Common myeloid progenitor, CD34-positive (primary cell): ENCODE results near the gene CEP128.

Experiments
- CTCF ChIA-PET: fragments of 350-600 bp; sonication (Branson Sonifier 250); formaldehyde crosslinking; loops from one replicate; lab custom pipeline; 2021; ENCODE audit warnings: antibody characterized with exemption; lab: Charles Lee
- POLR2A ChIA-PET: fragments of 350-600 bp; sonication (Branson Sonifier 250); formaldehyde crosslinking; loops from one replicate; lab custom pipeline; 2021; ENCODE audit warnings: antibody characterized with exemption; lab: Charles Lee
- DNase-seq, 3 donors: peaks; one replicate each; pipeline versions ENCODE4 v3.0.0 to v3.0.0-alpha.2; 2013
- H3K27ac ChIP-seq, 2 experiments: 1 replicate in 1 of 2; 2 replicates in 1 of 2; pipeline ENCODE4 v1.7.0; 2013; ENCODE audit warnings: inconsistent platforms in 2 of 2, low read length in 2 of 2, mild to moderate bottlenecking in 2 of 2, low read depth in 1 of 2, moderate library complexity in 1 of 2; ENCODE audit not compliant: severe bottlenecking in 2 of 2, insufficient read depth in 1 of 2, poor library complexity in 1 of 2
- H3K27me3 ChIP-seq, 5 experiments: replicated peaks in 2 of 5; 1 replicate in 3 of 5; 2 replicates in 2 of 5; pipeline versions ENCODE4 v1.6.1 to v1.7.0; 2013; ENCODE audit warnings: low read length in 4 of 5, mild to moderate bottlenecking in 2 of 5, moderate library complexity in 2 of 5, inconsistent platforms in 1 of 5; ENCODE audit not compliant: insufficient read depth in 5 of 5, control insufficient read depth in 4 of 5
- H3K36me3 ChIP-seq, 4 experiments: 1 replicate in 2 of 4; 2 replicates in 2 of 4; pipeline versions ENCODE4 v1.6.1 to v1.7.0; 2013; ENCODE audit warnings: low read length in 3 of 4, control low read depth in 1 of 4, mild to moderate bottlenecking in 1 of 4; ENCODE audit not compliant: control insufficient read depth in 4 of 4, insufficient read depth in 4 of 4
- H3K4me1 ChIP-seq, 4 experiments: 1 replicate in 3 of 4; 2 replicates in 1 of 4; pipeline versions ENCODE4 v1.6.1 to v1.7.1; 2013; ENCODE audit warnings: low read length in 3 of 4, mild to moderate bottlenecking in 3 of 4, control low read depth in 1 of 4, inconsistent platforms in 1 of 4, moderate library complexity in 1 of 4; ENCODE audit not compliant: control insufficient read depth in 4 of 4, insufficient read depth in 4 of 4; ENCODE audit errors: control extremely low read depth in 1 of 4
- H3K4me3 ChIP-seq, 7 experiments: 1 replicate in 4 of 7; 2 replicates in 3 of 7; pipeline versions ENCODE4 v1.5.1 to v1.7.0; 2013; ENCODE audit warnings: mild to moderate bottlenecking in 7 of 7, low read length in 6 of 7, moderate library complexity in 6 of 7, inconsistent platforms in 2 of 7, low read depth in 2 of 7, control low read depth in 1 of 7; ENCODE audit not compliant: insufficient read depth in 4 of 7, control insufficient read depth in 1 of 7; ENCODE audit errors: extremely low read depth in 1 of 7
- H3K9me3 ChIP-seq, 5 experiments: 1 replicate in 4 of 5; 2 replicates in 1 of 5; pipeline versions ENCODE4 v1.6.1 to v1.7.1; 2013; ENCODE audit warnings: low read length in 4 of 5, mild to moderate bottlenecking in 2 of 5, inconsistent platforms in 1 of 5, low read depth in 1 of 5, moderate library complexity in 1 of 5; ENCODE audit not compliant: control insufficient read depth in 4 of 5, insufficient read depth in 2 of 5; ENCODE audit errors: control extremely low read depth in 1 of 5
- WGBS: methylation state at CpG from one replicate; pipeline ENCODE4 v1.1.5; 2013; ENCODE audit not compliant: insufficient coverage; 5-methylcytosine and 5-hydroxymethylcytosine counted together

CEP128 gene

DNA sequence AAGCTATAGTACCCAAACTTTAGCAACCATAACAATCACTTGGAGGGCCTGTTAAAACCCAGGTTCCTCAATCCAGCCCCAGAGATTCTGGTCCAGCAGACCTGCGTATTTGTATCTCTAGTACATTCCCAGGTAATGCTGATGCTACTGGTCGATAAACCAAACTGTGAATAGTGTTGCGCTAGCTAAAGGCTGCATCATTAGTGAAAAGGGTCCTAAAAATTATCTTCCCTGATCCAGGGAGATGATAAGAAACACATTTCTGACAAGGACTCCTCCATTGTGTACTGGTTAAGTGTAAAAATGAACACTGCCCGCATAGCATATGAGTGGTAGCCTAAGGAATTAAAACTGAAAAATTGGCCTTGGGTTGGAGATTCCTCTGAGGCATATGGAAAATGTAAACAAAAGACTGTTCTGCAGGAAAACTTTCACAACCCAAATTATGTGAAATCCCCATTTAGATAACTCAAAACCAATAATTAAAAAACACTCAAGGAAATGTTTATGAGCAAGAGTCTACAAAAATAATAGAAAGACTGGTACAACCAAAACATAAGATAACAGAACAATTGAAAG lies 322.7 kb downstream of the CEP128 start:
- Histone ChIP-seq H3K27ac (no peak overlapping the region), H3K9me3 (no peaks in the 10 kb centered on the region), H3K36me3 (no peaks in the 10 kb centered on the region), H3K4me3 (no peak overlapping the region), H3K27me3 (no peaks in the 10 kb centered on the region), H3K4me1 (no peaks in the 10 kb centered on the region)
- CTCF ChIA-PET, result interaction anchor here (1.0 kb wide), 1 partner anchor 8 kb away, joined by 3 read pairs; no protein-coding TSS in a partner anchor
- no peak for DNase-seq
- 100% methylated on average over 4 of the region's 4 CpGs for WGBS
- POLR2A ChIA-PET, result no interaction called here

DNA sequence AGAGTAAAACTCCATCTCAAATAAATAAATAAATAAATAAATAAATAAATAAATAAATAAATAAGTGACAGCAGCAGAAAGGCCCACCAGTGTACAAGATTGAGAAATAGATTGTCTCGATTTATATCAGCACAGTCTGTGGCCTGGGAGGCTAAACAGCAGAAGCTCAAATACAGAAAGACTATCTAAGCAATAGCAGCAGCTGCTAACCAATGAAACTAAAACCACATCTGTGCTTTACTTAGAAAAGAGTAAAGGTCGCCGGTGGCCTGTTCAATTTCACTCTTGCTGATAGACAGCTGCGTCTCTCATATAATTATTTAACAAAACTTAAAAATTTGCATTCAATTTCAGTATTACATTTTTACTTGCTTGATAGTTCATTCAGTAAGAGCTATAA lies 325.7 kb downstream of the CEP128 start:
- POLR2A ChIA-PET, result no interaction called here
- no peaks in the 10 kb centered on the region for H3K4me1 ChIP-seq
- H3K36me3 ChIP-seq, result no peaks in the 10 kb centered on the region
- no peak overlapping the region for H3K4me3 ChIP-seq
- no peak for DNase-seq
- no peak overlapping the region for H3K27ac ChIP-seq
- H3K27me3 ChIP-seq, result no peaks in the 10 kb centered on the region
- no peaks in the 10 kb centered on the region for H3K9me3 ChIP-seq
- CTCF ChIA-PET, result interaction anchor here (0.8 kb wide), 1 partner anchor 8 kb away, joined by 3 read pairs; no protein-coding TSS in a partner anchor
- WGBS, result 100% methylated on average over 3 of the region's 4 CpGs

DNA sequence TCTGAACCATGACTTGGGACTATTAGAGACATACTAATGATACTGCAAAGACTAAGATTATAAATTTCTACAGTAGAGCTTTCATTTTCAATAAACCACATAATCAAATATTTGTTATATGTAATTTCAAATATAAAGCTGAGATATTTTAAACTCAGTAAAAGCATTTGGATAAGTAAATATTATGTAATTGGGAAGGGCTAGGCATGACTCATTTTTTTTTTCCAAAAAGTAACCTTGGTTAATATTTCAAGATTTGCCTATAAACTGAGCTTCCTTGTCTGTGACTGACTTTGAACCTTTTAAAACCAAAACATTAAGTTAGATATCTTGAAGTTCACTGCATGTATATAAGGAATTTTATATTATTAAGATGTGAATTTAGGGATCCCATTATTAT lies 332.5 kb downstream of the CEP128 start:
- DNase-seq, result no peak
- Histone ChIP-seq H3K36me3 (no peaks in the 10 kb centered on the region), H3K9me3 (no peaks in the 10 kb centered on the region), H3K4me3 (no peak overlapping the region), H3K4me1 (no peaks in the 10 kb centered on the region), H3K27me3 (no peaks in the 10 kb centered on the region), H3K27ac (no peak overlapping the region)
- ChIA-PET POLR2A (no interaction called here), CTCF (no interaction called here)

DNA sequence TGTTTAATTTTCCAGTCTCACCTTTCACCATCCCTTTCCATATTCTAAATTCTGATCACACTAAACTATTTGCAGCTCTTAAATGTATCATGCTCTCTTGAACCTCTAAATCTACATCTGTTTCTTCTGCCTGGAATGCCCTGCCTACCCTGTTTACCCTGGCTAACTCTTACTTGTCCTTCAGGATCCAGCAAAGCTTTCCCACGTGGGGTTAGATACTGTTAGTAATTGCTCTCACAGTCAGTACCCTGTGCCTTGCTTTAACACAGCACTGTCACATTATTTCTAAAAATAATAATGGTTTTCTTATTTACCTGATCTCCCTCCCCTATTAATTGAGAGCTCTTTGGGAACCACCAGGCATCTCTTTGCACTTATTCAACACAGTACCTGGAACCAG lies 333.0 kb downstream of the CEP128 start:
- H3K4me3 ChIP-seq, result no peak overlapping the region
- H3K36me3 ChIP-seq, result no peaks in the 10 kb centered on the region
- no CpG with 5 or more reads among the region's 1 CpG for WGBS
- H3K27me3 ChIP-seq, result no peaks in the 10 kb centered on the region
- DNase-seq, result no peak
- H3K9me3 ChIP-seq, result no peaks in the 10 kb centered on the region
- no peaks in the 10 kb centered on the region for H3K4me1 ChIP-seq
- ChIA-PET CTCF (no interaction called here), POLR2A (no interaction called here)
- no peak overlapping the region for H3K27ac ChIP-seq

DNA sequence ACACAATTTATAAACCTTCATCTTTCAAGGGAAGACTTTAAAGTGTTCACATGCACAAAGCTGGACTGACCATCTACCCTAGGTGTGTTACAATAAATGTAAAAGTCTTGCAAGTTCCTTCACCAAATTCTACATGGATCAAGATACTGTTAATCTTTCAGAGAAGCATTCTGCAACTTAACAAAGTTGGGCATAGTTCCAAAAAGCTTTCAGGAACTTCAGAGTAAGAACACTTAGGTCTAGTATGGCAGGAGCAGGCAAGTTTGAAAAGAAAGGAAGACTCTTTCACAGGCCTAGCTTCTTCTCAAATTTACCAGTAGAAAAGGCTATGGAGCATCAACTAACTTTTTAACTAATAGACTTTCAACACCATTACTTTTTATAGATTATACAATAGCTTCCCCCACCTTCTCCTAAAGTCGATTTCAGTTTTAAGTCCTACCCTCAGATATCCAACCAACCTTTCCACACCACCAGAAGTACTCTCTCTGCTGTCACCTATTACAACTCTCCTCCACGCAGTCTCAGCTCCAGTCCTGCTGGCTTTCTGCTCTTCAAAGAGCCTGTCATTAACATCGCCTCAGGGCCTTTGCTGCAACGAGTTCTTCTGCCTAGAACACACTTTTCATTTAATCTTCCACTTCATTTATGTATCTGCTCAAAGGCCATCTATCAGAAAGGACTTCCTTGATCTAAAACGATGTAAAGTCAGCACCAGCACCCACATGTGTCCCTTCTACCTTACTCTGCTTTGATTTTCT lies 333.9 kb downstream of the CEP128 start:
- WGBS, result 96% methylated on average over 4 of the region's 5 CpGs

DNA sequence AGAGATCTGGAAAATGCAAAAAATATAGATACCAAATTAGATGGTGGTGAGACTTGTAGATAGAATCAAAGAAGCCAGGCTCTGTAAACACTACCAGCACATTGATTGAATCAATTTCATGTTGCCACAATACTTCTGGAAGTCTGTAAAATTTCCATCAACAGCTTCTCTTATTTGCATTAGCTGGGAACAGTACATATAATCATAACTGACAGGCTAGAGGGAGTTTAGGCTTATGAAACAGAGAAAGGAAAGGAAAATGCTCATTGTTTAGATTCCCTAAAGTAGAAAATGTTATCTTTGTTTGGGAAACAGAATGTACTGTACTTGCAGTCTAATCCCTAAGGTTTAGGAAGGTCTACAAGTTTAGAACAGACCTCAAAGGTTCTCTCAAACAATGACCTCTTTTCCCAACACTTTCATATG lies 335.2 kb downstream of the CEP128 start:
- ChIA-PET POLR2A (no interaction called here), CTCF (no interaction called here)
- Histone ChIP-seq H3K36me3 (no peaks in the 10 kb centered on the region), H3K4me1 (no peaks in the 10 kb centered on the region), H3K4me3 (no peak overlapping the region), H3K27me3 (no peaks in the 10 kb centered on the region), H3K9me3 (no peaks in the 10 kb centered on the region), H3K27ac (no peak overlapping the region)
- no peak for DNase-seq

More for the DNA sequence above, 333.9 kb downstream of the CEP128 start:
- Histone ChIP-seq H3K4me3 (no peak overlapping the region), H3K36me3 (no peaks in the 10 kb centered on the region), H3K9me3 (no peaks in the 10 kb centered on the region), H3K27ac (no peak overlapping the region), H3K4me1 (no peaks in the 10 kb centered on the region), H3K27me3 (no peaks in the 10 kb centered on the region)
- ChIA-PET CTCF (interaction anchor here (1.3 kb wide), 1 partner anchor 8 kb away, joined by 3 read pairs; no protein-coding TSS in a partner anchor), POLR2A (no interaction called here)
- no peak for DNase-seq

DNA sequence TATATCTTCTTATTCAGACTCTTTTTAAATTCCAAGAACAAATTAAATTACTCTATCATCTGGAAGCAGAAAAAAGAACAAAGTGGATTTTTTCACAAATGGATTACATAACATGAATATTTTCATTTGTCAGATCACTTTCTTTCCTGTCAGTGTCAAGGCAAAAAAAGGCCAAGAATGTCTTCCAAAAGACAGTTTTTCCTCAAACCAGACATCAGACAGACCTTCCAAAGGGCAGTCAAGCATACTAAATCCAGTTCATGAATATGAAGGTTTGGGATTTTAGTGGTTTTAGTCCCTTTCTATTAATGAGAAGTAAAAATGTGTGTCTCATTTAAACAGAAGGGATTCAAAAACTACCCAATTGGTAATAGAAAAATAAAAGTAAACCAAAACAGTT lies 336.0 kb downstream of the CEP128 start:
- no peak for DNase-seq
- Histone ChIP-seq H3K27ac (no peak overlapping the region), H3K36me3 (no peaks in the 10 kb centered on the region), H3K9me3 (no peaks in the 10 kb centered on the region), H3K27me3 (no peaks in the 10 kb centered on the region), H3K4me3 (no peak overlapping the region), H3K4me1 (no peaks in the 10 kb centered on the region)
- ChIA-PET POLR2A (interaction anchor here (0.6 kb wide), 1 partner anchor 99 kb away, joined by 3 read pairs; no protein-coding TSS in a partner anchor), CTCF (no interaction called here)
